GM21515 (cell line): ENCODE measurements around the gene GRB14.
"Not testable (repeated sequence)": the region's sequence is repeated elsewhere in the genome, so short reads cannot be mapped to it uniquely, and the experiment has no call there.

Experiments
- ATAC-seq: cut with Tn5 transposase; IDR thresholded peaks from one replicate; pipeline ENCODE4 v1.9.1; 2021; ENCODE audit not compliant: unreplicated experiment

GRB14 gene

GRCh38 chr2:164620873-164621763, at the start of gene GRB14:
Gene GRB14, minus strand, starts transcription at chr2:164621482. Its CDS starts 173 bp downstream, at chr2:164621309.
- no peak for ATAC-seq

GRCh38 chr2:164669291-164669690, 48.0 kb upstream of the GRB14 start:
- no peak for ATAC-seq

GRCh38 chr2:164667566-164667965, 46.3 kb upstream of the GRB14 start:
- ATAC-seq, result no peak

- ATAC-seq, result no peak
Measured at GRCh38 chr2:164664070-164664469, 42.8 kb upstream of the GRB14 start.

- no peak for ATAC-seq
Measured at GRCh38 chr2:164662868-164663631, 41.8 kb upstream of the GRB14 start.

GRCh38 chr2:164662066-164662465, 40.8 kb upstream of the GRB14 start:
- ATAC-seq, result no peak

GRCh38 chr2:164661349-164661748, 40.1 kb upstream of the GRB14 start:
- no peak for ATAC-seq

- ATAC-seq, result no peak
Measured at GRCh38 chr2:164657129-164657528, 35.8 kb upstream of the GRB14 start.

- ATAC-seq, result no peak
Measured at GRCh38 chr2:164655750-164656149, 34.5 kb upstream of the GRB14 start.

- ATAC-seq, result no peak
Measured at GRCh38 chr2:164655336-164655735, 34.1 kb upstream of the GRB14 start.

- no peak for ATAC-seq
Measured at GRCh38 chr2:164651361-164651760, 30.1 kb upstream of the GRB14 start.

GRCh38 chr2:164644036-164644700, 22.9 kb upstream of the GRB14 start:
- no peak for ATAC-seq

GRCh38 chr2:164642946-164643555, 21.8 kb upstream of the GRB14 start:
- no peak for ATAC-seq

GRCh38 chr2:164642268-164642667, 21.0 kb upstream of the GRB14 start:
- ATAC-seq, result no peak

- ATAC-seq, result not testable (repeated sequence)
Measured at GRCh38 chr2:164628319-164628718, 7.0 kb upstream of the GRB14 start.

- no peak for ATAC-seq
Measured at GRCh38 chr2:164625378-164625971, 4.2 kb upstream of the GRB14 start.

- ATAC-seq, result no peak
Measured at GRCh38 chr2:164624316-164624715, 3.0 kb upstream of the GRB14 start.

GRCh38 chr2:164622338-164623106, 1.2 kb upstream of the GRB14 start:
- ATAC-seq, result no peak

- ATAC-seq, result no peak
Measured at GRCh38 chr2:164621764-164622105, 453 bp upstream of the GRB14 start.

GRCh38 chr2:164620457-164620856, 825 bp downstream of the GRB14 start:
- ATAC-seq, result no peak
